Stimulated activated CD8-positive, alpha-beta memory T cell treated with anti-CD3 and anti-CD28 coated beads, Interleukin-15, amount 100 ng/mL, for 24 hours (primary cell): ENCODE data around the gene PTPRM.

Experiments used
- DNase-seq: peaks from one replicate; pipeline ENCODE4 v3.0.0-alpha.2; 2020; ENCODE audit warnings: low read depth

Gene PTPRM

GRCh38 chr18:8288472-8289195 lies 721.5 kb downstream of the PTPRM start:
- no peak for DNase-seq

GRCh38 chr18:8290435-8290834 lies 723.3 kb downstream of the PTPRM start:
- no peak for DNase-seq

GRCh38 chr18:8290913-8291312 lies 723.8 kb downstream of the PTPRM start:
- DNase-seq: no peak

GRCh38 chr18:8293184-8293583 lies 726.1 kb downstream of the PTPRM start:
- DNase-seq: no peak

GRCh38 chr18:8296886-8297616 lies 729.9 kb downstream of the PTPRM start:
- no peak for DNase-seq

- no peak for DNase-seq
These were observed 731.1 kb downstream of the PTPRM start for GRCh38 chr18:8298186-8298585.

GRCh38 chr18:8299054-8299980 lies 732.2 kb downstream of the PTPRM start:
- DNase-seq: no peak

- no peak for DNase-seq
These were observed 733.8 kb downstream of the PTPRM start for GRCh38 chr18:8300751-8301410.

- DNase-seq: no peak
These were observed 734.5 kb downstream of the PTPRM start for GRCh38 chr18:8301427-8302172.

- no peak for DNase-seq
These were observed 736.1 kb downstream of the PTPRM start for GRCh38 chr18:8303151-8303755.

GRCh38 chr18:8307960-8308359 lies 740.8 kb downstream of the PTPRM start:
- DNase-seq: no peak

- no peak for DNase-seq
These were observed 745.9 kb downstream of the PTPRM start for GRCh38 chr18:8313043-8313442.

- DNase-seq: no peak
These were observed 747.0 kb downstream of the PTPRM start for GRCh38 chr18:8314124-8314523.

- no peak for DNase-seq
These were observed 752.8 kb downstream of the PTPRM start for GRCh38 chr18:8319798-8320489.

GRCh38 chr18:8322486-8322885 lies 755.4 kb downstream of the PTPRM start:
- DNase-seq: no peak

- no peak for DNase-seq
These were observed 757.4 kb downstream of the PTPRM start for GRCh38 chr18:8324343-8325065.

GRCh38 chr18:8326763-8327394 lies 759.8 kb downstream of the PTPRM start:
- no peak for DNase-seq

- no peak for DNase-seq
These were observed 761.0 kb downstream of the PTPRM start for GRCh38 chr18:8328126-8328525.

- no peak for DNase-seq
These were observed 762.2 kb downstream of the PTPRM start for GRCh38 chr18:8329186-8329771.
